Measurements from ENCODE around the gene TBXA2R. TPM values are rescaled to one million over a fixed set of nuclear protein-coding genes. Genes with fewer than 3 reads are reported as not detected.

Gene TBXA2R
- total RNA-seq, 2 experiments from 2014 or later, result 0.20 to 0.23 TPM

GRCh38 chr19:3610745-3611717, 4.4 kb upstream of the TBXA2R start:
- Mint-ChIP-seq H3K4me3 (no peak overlapping the region), H3K36me3 (ENCODE audit: low read depth) (peaks cover 6% of the 10 kb centered on the region), H3K27ac (no peak overlapping the region), H3K4me1 (peaks cover 5% of the 10 kb centered on the region), H3K9me3 (no peaks in the 10 kb centered on the region), H3K27me3 (peaks cover 8% of the 10 kb centered on the region)
- DNase-seq, result no peak
- CTCF ChIA-PET, result no interaction called here
- POLR2A ChIA-PET, result no interaction called here

DNA sequence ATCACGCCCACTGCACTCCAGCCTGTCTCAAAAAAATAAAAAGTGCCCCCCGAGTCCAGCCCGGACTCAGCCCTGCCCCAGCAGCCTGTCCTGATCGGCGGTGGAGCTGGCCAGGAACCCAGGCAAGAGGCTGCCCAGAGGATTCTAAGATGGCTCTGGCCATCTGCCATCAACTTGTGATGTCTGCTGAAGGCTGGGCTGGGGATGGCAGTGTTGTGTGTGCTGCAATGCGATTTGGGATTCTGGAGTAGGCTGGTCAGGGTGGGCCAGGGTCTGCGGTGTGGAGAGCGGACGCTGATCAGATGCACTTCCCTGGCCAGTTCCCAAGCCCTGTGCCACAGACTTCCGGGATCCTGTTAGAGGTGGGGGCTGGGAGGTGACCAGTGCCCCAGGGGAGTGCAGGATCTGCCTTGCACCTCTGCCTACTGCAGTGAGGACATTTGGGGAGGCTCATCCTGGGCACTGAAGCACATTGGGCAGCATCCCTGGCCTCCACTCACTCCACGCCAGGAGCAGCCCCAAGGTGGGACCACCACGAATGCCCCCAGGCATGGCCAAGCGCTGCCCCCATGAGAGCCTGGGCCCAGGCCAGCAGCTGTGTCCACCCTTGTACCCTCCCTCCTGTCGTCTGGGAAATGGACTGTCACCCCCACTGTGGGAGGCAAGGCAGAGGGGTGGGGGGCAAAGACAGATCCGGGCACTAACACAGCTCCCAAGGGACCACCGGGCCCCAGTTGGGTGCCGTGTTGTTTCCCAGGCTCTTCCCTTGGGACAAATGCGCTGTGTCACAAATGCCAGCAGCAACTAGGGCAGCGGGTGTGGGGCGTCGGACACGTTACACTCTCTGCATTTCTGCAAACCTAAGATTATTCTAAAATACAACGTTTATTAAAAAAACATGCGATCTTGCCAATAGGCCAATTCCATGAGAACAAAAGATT, 3.4 kb upstream of the TBXA2R start:
- Mint-ChIP-seq H3K4me3 (no peak overlapping the region), H3K36me3 (ENCODE audit: low read depth) (peaks cover 6% of the 10 kb centered on the region), H3K9me3 (no peaks in the 10 kb centered on the region), H3K27ac (no peak overlapping the region), H3K27me3 (peaks cover 8% of the 10 kb centered on the region), H3K4me1 (peaks cover 5% of the 10 kb centered on the region)
- ChIA-PET CTCF (no interaction called here), POLR2A (no interaction called here)
- DNase-seq, result no peak

DNA sequence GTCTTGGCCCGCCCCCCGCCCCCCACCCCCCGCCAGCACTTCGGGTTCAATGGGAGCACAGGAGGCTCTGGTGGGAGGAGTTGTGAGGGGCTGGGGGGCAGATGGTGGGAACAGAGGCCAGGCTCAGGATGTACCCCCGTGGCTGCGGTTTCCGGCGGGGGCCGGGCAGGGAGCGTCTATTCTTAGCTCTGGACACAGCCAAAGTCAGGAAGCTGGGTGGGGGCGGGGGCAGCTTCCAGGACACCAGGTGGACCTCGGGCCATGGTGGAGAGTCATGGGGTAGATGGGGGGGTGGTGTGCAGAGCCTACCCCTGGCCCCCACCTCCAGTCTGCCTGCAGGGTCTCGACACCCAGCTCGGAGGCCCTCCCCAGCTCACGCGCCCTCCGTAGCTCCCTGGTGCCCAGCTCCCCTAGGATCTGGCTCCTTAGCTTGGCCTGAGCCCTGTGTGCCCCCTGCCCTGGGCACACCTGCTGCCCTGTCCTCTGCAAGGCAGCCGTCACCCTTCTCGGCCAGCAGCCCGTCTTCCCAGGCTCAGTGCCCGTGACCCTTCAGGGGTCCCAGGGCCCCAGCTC, 2.2 kb upstream of the TBXA2R start:
- peaks cover 5% of the 10 kb centered on the region for H3K4me1 Mint-ChIP-seq
- CTCF ChIA-PET, result no interaction called here
- H3K9me3 Mint-ChIP-seq, result no peaks in the 10 kb centered on the region
- H3K27ac Mint-ChIP-seq, result no peak overlapping the region
- peaks cover 8% of the 10 kb centered on the region for H3K27me3 Mint-ChIP-seq
- DNase-seq, result no peak
- H3K36me3 Mint-ChIP-seq (ENCODE audit: low read depth), result peaks cover 6% of the 10 kb centered on the region
- H3K4me3 Mint-ChIP-seq, result no peak overlapping the region
- POLR2A ChIA-PET, result interaction anchor here (1.4 kb wide), 1 partner anchor 377 kb away, joined by 3 read pairs; the partner anchor contains the start of gene EEF2

DNA sequence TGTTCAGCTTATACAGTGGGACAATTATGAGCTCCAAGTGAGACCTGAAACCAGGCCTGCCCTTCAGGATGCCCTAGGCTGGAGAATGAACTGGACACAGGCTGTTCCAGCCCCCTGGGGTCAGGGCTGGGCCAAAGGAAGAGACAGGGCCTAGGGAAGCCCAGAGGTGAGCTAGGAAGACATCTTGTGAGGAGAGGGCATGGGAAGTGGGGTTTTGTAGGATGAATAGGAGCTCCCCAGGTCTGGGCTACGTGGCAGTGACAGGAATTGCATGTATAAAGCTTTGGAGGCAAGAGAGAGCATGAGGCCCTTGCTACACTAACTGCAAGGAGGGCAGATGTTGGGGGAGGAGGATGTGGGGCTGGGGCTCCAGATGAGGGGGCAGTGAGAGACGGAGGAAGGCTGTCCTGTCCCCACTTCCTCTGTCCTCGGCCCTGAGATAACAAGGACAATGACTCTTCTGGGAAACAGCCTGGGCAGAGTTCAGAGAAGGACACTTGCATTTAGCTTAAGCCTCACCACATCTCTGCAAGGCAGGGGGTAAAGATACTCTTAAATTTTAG, 1.5 kb upstream of the TBXA2R start:
- peaks cover 8% of the 10 kb centered on the region for H3K27me3 Mint-ChIP-seq
- no peak overlapping the region for H3K27ac Mint-ChIP-seq
- CTCF ChIA-PET, result no interaction called here
- no peak overlapping the region for H3K4me3 Mint-ChIP-seq
- H3K4me1 Mint-ChIP-seq, result peaks cover 5% of the 10 kb centered on the region
- POLR2A ChIA-PET, result interaction anchor here (1.4 kb wide), 1 partner anchor 377 kb away, joined by 3 read pairs; the partner anchor contains the start of gene EEF2
- no peak for DNase-seq
- H3K36me3 Mint-ChIP-seq (ENCODE audit: low read depth), result peaks cover 6% of the 10 kb centered on the region
- H3K9me3 Mint-ChIP-seq, result no peaks in the 10 kb centered on the region

DNA sequence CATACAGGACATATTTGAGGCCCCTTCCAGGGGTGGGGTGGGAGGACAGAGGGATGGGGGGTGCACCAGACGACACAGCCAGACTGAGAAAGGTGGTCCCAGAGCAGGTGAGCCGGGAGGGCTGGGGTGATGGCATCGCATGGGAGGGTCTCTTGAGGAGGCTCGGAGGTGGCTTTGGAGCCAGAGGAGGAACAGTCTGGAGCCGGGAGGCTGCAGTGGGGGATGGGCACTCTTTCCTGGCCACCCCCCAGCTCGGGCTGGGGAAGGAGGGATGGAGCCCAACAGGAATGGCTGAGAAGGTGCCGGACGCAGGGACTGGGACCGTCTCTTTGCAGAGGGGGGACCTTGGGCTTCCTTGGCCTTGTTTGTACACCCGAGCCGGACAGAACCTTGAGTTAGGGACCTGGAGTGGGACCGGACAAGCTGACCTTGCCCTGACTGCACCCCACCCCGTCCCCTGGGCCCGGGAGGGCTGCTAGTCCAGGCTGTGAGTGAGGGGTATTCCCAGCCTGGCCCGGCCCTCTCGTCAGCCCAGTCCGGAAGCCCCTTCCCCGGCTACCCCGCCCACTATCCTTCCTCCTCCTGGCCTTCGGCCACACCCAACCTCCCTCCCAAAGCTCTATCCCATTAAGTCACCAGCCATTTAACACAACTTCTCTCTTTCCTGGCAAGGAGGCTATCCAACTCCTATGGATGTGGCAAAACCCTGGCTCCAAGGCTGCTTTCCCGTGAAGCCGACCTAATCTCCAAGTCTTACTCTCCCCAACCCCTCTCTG, 816 bp upstream of the TBXA2R start:
- H3K9me3 Mint-ChIP-seq, result no peaks in the 10 kb centered on the region
- H3K36me3 Mint-ChIP-seq (ENCODE audit: low read depth), result peaks cover 6% of the 10 kb centered on the region
- POLR2A ChIA-PET, result interaction anchor here (1.4 kb wide), 1 partner anchor 378 kb away, joined by 3 read pairs; the partner anchor contains the start of gene EEF2
- H3K4me3 Mint-ChIP-seq, result no peak overlapping the region
- H3K27me3 Mint-ChIP-seq, result peaks cover 8% of the 10 kb centered on the region
- CTCF ChIA-PET, result no interaction called here
- DNase-seq, result no peak
- no peak overlapping the region for H3K27ac Mint-ChIP-seq
- peaks cover 5% of the 10 kb centered on the region for H3K4me1 Mint-ChIP-seq

GRCh38 chr19:3606174-3606689, 443 bp downstream of the TBXA2R start:
- peaks cover 8% of the 10 kb centered on the region for H3K27me3 Mint-ChIP-seq
- H3K9me3 Mint-ChIP-seq, result no peaks in the 10 kb centered on the region
- no peak overlapping the region for H3K4me3 Mint-ChIP-seq
- no peak overlapping the region for H3K27ac Mint-ChIP-seq
- DNase-seq, result peak; percentile 32
- ChIA-PET POLR2A (no interaction called here), CTCF (no interaction called here)
- peaks cover 5% of the 10 kb centered on the region for H3K4me1 Mint-ChIP-seq
- H3K36me3 Mint-ChIP-seq (ENCODE audit: low read depth), result no peaks in the 10 kb centered on the region

DNA sequence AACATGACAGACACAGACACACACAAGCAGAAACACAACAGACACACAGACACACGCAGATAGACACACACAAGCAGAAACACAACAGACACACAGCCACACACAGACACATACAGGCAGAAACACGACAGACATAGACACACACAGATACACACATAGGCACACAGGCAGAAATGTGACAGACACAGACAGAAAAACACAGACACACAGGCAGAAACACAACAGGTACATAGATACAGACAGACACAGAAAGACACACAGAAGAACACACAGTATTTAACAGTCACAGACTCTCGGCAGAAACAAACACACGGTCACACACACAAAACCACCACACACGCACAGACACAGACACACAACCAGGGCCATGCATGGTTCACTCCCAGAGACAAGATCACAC, 905 bp downstream of the TBXA2R start:
- DNase-seq, result no peak
- POLR2A ChIA-PET, result no interaction called here
- peaks cover 8% of the 10 kb centered on the region for H3K27me3 Mint-ChIP-seq
- H3K4me3 Mint-ChIP-seq, result no peak overlapping the region
- H3K4me1 Mint-ChIP-seq, result peaks cover 5% of the 10 kb centered on the region
- CTCF ChIA-PET, result no interaction called here
- no peaks in the 10 kb centered on the region for H3K36me3 Mint-ChIP-seq (ENCODE audit: low read depth)
- no peaks in the 10 kb centered on the region for H3K9me3 Mint-ChIP-seq
- no peak overlapping the region for H3K27ac Mint-ChIP-seq

DNA sequence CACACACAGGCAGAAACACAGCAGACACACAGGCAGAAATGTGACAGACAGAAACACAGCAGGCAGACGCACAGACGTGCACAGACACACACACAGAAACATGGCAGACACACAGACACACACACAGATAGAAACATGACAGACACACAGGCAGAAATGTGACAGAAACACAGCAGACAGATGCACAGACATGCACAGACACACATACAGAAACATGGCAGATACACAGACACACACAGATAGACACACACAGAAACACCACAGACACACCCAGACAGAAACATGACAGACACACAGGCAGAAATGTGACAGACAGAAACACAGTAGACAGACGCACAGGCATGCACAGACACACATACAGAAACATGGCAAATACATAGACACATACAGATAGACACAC, 1.3 kb downstream of the TBXA2R start:
- no peaks in the 10 kb centered on the region for H3K36me3 Mint-ChIP-seq (ENCODE audit: low read depth)
- H3K9me3 Mint-ChIP-seq, result no peaks in the 10 kb centered on the region
- CTCF ChIA-PET, result no interaction called here
- DNase-seq, result no peak
- H3K27ac Mint-ChIP-seq, result no peak overlapping the region
- no peak overlapping the region for H3K4me3 Mint-ChIP-seq
- POLR2A ChIA-PET, result no interaction called here
- peaks cover 5% of the 10 kb centered on the region for H3K4me1 Mint-ChIP-seq
- peaks cover 8% of the 10 kb centered on the region for H3K27me3 Mint-ChIP-seq

GRCh38 chr19:3604987-3605343, 1.7 kb downstream of the TBXA2R start:
- Mint-ChIP-seq H3K9me3 (no peaks in the 10 kb centered on the region), H3K36me3 (ENCODE audit: low read depth) (no peaks in the 10 kb centered on the region), H3K27me3 (peaks cover 8% of the 10 kb centered on the region), H3K4me1 (peaks cover 5% of the 10 kb centered on the region), H3K4me3 (no peak overlapping the region), H3K27ac (no peak overlapping the region)
- POLR2A ChIA-PET, result interaction anchor here (0.8 kb wide), 1 partner anchor 99 kb away, joined by 3 read pairs; the partner anchor contains the start of gene FZR1
- CTCF ChIA-PET, result no interaction called here
- no peak for DNase-seq

DNA sequence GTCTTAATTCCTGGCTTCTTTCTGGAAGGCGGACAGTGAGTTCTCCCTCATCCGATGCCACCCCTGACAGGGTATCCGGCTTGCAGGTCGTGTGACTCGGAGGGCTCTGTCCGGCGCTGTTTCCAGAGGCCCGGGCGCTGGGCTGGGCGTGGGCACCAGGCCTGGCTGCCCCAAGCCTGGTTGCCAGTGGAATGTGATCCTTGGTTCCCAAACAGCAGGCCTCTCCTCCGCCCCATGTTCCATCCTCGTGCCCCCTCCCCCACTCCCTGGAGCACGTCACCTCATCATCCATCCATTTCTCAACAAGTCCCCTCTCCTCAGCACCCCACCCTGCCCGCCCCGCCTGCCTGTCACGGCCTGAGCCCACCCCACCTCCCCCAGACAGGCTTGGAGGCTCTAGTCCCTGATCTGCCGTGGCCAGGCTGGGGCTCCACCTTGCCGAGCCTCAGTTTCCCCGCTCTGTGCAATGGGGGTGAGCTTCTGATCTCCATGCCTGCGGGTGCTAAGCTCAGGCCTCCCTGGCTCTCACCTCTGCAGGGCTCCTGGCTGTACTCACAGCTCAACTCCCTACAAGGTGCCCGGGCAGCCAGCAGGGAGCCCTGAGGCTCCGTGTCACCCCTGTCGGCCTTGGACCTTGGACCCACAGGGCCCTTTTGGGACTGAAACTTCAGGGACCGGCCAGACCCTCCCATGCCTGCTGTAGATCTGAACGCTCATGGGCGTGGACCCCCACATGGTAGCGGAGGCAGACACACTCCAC, 2.3 kb downstream of the TBXA2R start:
- ChIA-PET POLR2A (interaction anchor here (0.8 kb wide), 1 partner anchor 98 kb away, joined by 3 read pairs; the partner anchor contains the start of gene FZR1), CTCF (no interaction called here)
- H3K4me1 Mint-ChIP-seq, result peaks cover 5% of the 10 kb centered on the region
- no peak for DNase-seq
- H3K36me3 Mint-ChIP-seq (ENCODE audit: low read depth), result no peaks in the 10 kb centered on the region
- H3K27ac Mint-ChIP-seq, result no peak overlapping the region
- no peaks in the 10 kb centered on the region for H3K9me3 Mint-ChIP-seq
- H3K4me3 Mint-ChIP-seq, result no peak overlapping the region
- H3K27me3 Mint-ChIP-seq, result peaks cover 8% of the 10 kb centered on the region

GRCh38 chr19:3603121-3603811, 3.4 kb downstream of the TBXA2R start:
- no peak for DNase-seq
- Mint-ChIP-seq H3K9me3 (no peaks in the 10 kb centered on the region), H3K4me3 (no peak overlapping the region), H3K36me3 (ENCODE audit: low read depth) (no peaks in the 10 kb centered on the region), H3K27me3 (peaks cover 8% of the 10 kb centered on the region), H3K27ac (no peak overlapping the region), H3K4me1 (peaks cover 5% of the 10 kb centered on the region)
- POLR2A ChIA-PET, result no interaction called here
- CTCF ChIA-PET, result interaction anchor here (0.7 kb wide), 1 partner anchor 799 kb away, joined by 3 read pairs; the partner anchor contains the start of gene CHAF1A
